C1 segment of cervical spinal cord (tissue), 14 donors: ENCODE data around the gene HCN4.
"Not testable (repeated sequence)": the region's sequence is repeated elsewhere in the genome, so short reads cannot be mapped to it uniquely, and the experiment has no call there.

Experiments
- DNase-seq, 14 donors: peaks; one replicate each; lab custom pipeline; 2025; lab: John Stamatoyannopoulos, UW

Gene HCN4

GRCh38 chr15:73368301-73369136 lies at the start of gene HCN4:
HCN4 (minus strand) TSS chr15:73368958; CDS start chr15:73368270, 688 bp downstream.
- DNase-seq: no peak

GRCh38 chr15:73414876-73415275 lies 46.1 kb upstream of the HCN4 start:
- peak in 1 of 14 donors; percentile 31 for DNase-seq

DNA sequence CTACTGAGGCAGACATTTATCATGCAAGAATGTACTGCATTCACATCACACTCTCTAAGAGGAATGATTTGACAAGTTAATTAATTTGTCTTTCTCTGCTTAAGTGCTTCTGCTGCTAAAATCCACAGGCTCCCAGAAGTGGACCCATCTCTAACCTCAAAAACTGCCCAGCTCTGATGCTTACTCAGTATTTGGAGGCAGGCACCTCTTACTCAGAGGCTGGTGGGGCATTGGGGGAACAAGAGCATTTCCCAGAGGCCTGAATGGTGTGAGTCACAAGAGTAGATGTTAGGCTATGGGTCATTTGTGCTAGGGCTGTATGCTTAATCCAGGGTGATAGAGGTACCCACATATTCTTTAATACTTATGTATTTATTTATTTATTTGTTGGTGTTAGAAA lies 34.4 kb upstream of the HCN4 start:
- DNase-seq: no peak

GRCh38 chr15:73400222-73400621 lies 31.5 kb upstream of the HCN4 start:
- DNase-seq: not testable (repeated sequence)

- no peak for DNase-seq
Observed at GRCh38 chr15:73398861-73399260, 30.1 kb upstream of the HCN4 start.

DNA sequence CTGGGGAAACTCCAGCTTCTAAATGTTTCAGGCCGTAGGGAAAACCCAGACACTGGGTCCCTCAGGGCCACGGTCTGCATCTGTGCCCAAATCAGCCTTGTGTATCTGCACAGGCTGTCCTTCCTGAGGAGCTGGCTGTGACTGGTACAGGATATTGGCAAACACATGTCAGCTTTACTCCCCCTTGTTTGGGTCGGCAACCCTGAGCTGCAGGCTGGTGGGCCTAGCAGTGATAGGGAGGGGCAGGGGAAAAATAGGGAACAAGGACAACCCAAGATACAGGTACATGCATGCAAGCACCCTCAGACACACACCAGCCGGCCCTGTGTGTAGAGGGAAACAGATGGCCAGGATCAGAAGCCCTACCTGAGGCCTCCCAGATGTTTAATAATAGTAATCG lies 28.7 kb upstream of the HCN4 start:
- DNase-seq: no peak

- DNase-seq: no peak
Observed at GRCh38 chr15:73395671-73396070, 26.9 kb upstream of the HCN4 start.

DNA sequence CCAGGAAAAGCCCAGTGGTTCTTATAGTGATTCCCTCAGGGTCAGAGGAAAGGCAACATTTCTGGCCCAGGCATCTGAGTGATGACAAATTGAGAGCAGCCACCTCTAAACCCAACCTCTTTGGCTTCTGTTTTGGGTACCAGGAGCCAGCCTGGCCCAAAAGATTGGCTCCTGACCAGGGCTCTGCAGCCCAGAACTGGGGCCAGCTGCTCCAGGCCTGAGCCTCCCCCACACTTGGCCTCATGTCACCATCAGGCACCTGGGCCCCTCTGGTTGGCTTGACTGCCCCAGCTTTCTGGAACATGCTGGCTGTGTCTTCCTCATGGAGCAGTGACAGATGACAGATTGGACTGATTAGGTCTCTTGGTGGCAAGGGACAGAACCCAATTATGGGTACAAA lies 26.0 kb upstream of the HCN4 start:
- peak in 1 of 14 donors; percentile 84 for DNase-seq

GRCh38 chr15:73393336-73393735 lies 24.6 kb upstream of the HCN4 start:
- DNase-seq: no peak

- no peak for DNase-seq
Observed at GRCh38 chr15:73392025-73392424, 23.3 kb upstream of the HCN4 start.

DNA sequence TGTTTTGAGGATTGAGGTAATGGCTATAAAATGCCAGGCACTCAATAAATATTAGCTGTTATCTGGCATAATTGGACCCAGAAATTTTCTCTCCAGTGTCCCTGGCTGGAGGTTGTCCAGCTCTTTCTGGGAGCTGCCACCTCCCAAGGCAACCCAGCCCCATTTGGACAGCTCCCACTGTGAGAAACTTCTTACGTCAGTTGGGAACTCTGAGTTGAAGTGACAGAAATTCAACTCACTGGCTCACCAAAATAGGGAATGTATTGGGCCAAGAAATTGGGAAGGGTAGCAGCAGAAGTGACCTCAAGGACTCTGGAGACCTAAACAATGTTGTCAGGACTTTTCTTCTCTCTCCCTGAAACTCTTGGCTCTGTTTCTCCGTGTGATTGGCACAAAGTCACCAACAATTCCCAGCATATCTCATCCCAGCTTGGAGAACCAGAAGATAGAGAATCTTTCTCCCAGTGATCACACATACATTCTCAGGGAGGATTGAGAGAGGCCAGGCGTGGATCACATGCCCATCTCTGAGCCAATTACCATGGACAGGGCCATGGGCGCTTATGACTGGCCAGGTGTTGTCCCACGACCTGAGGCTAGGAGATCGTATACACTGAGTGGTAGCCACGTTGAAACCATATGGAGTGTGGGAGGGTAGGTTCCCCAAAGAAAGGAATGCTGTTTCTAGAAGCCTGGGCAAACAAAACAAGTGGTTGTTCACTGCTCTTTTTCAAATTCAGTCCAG lies 22.5 kb upstream of the HCN4 start:
- DNase-seq: no peak

DNA sequence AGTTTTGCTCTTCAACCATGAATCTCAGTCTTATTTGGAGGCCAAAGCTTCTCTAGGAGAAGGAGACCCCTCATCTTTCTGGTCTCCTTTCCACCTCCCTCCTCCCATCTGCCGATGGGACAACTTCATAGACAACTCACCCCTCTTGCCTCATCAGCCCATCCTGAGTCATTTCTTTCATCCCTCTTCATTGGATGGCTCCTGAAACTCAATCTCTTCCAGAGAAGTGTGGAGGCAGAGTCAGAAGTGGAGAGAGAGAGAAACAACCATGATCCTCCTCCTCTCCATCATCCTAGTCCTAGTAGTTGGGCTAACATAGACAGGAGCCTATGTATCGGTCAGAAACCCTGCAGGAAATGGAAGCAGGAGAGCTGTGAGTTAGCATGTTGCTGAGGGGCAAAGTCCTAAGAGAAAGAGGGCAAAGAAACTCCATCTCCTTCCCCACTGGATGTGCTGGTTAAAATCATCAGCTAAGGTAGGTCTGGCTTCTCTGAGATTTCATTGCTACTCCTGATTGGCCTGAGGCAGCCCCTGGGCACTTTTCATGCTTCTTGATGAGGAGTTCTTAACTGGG lies 21.3 kb upstream of the HCN4 start:
- DNase-seq: no peak

GRCh38 chr15:73389539-73389938 lies 20.8 kb upstream of the HCN4 start:
- no peak for DNase-seq

- no peak for DNase-seq
Observed at GRCh38 chr15:73388256-73388781, 19.6 kb upstream of the HCN4 start.

DNA sequence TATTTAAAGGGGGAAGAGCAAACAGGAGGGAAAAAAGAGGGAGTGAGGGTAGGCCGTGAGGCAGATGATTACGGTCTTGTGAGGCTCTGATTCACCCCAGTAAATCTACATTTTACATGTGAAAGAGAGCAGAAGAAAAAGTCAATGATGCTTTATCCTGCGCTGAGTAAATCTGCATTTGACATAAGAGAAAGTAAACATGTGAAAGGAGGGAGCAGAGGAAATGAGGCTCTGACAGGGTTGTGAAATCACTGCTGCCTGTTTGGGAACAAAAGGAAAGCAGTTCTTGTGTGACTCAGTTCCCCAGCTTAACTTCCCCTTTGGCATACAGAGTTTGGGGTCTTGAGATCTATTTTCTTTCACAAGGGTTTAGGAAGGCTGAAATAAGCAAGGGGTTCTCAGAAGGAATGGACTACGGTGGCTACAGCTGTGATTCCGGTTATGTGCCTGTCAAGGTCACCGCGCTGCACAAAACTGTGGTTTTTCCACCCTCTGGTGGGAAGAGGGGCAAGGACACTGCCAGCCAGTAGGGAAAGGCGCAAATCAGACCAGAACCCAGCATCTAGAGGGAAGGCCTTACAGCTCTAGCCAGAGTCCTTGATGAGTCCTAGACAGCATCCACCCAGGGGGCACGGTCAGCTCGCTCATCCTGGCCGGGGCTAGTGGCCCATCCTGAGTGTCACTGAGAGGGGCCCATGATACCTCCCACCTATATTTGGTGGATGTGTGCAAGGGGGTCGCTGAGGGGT lies 18.9 kb upstream of the HCN4 start:
- DNase-seq: no peak

GRCh38 chr15:73386886-73387506 lies 18.2 kb upstream of the HCN4 start:
- DNase-seq: no peak

DNA sequence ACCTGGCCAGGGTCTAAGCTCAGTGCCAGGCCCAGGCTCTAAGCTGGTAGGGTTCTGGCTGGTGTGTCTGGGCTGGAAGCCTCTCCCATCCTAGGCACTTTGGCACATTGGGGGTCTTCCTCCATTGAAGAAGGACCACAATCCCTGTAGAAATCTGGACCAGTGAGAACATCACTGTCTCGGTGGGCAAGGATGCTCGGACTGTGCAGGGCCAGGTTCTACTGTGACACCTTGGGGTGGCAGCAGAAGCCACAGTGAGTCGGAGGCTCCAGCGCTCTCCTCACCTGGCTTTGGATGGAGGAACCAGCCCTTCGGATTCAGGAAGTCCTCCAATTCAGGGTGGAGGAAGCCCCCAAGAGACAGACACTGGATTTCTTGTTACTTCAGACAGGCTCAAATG lies 17.5 kb upstream of the HCN4 start:
- no peak for DNase-seq

DNA sequence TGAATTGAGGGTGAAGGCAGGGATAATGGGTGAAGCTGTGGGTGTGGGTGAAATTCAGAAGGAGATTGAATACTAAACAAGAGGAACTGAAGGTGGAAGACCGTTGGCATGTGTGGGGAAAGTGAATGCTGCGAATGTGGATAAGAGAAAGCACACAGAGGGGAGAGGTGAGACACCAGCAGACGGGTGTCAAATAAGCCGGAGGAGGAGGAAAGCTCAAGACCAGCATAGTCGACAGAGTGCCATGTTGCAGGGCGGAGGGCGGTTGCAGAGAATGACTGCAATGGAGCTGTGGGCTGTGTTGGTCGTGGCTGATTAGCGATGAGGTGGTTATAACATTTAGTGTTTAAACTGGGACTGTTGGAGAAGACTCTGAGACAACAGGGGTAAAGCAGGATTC lies 16.4 kb upstream of the HCN4 start:
- DNase-seq: no peak

- DNase-seq: no peak
Observed at GRCh38 chr15:73383310-73384189, 14.8 kb upstream of the HCN4 start.

- no peak for DNase-seq
Observed at GRCh38 chr15:73382115-73382514, 13.4 kb upstream of the HCN4 start.
